MG63 (cell line): ENCODE results near the gene ANKRD60. TPM values are rescaled to one million over a fixed set of nuclear protein-coding genes. Genes with fewer than 3 reads are reported as not detected.

Experiments used
- DNase-seq: peaks from one replicate; pipeline ENCODE4 v3.0.0-alpha.2; 2020
- H3K27me3 ChIP-seq: fragments of 250-450 bp; sonication (Bioruptor Pico); 2 replicates; pipeline ENCODE4 v1.5.1; 2020; ENCODE audit warnings: mild to moderate bottlenecking, moderate library complexity
- H3K36me3 ChIP-seq: fragments of 250-450 bp; sonication (Bioruptor Pico); 2 replicates; pipeline ENCODE4 v1.5.1; 2020; ENCODE audit warnings: mild to moderate bottlenecking, moderate library complexity
- H3K4me3 ChIP-seq: fragments of 250-450 bp; sonication (Bioruptor Pico); 2 replicates; pipeline ENCODE4 v1.5.1; 2020; ENCODE audit warnings: mild to moderate bottlenecking, moderate library complexity
- H3K9me3 ChIP-seq: fragments of 250-450 bp; sonication (Bioruptor Pico); 2 replicates; pipeline ENCODE4 v1.5.1; 2020; ENCODE audit warnings: mild to moderate bottlenecking, moderate library complexity
- total RNA-seq: library from RNA; depleted of rRNA; stranded (reverse); fragments of >200 nt; shearing (Covaris generic); gene quantifications from 2 replicates; pipeline ENCODE4 v1.2.3, GENCODE V29; 2014; ENCODE audit warnings: low replicate concordance

ANKRD60 gene
- total RNA-seq, 1 experiment from 2014 or later: not detected

- H3K9me3 ChIP-seq: no peaks in the 10 kb centered on the region
- DNase-seq: no peak
- H3K27me3 ChIP-seq: no peaks in the 10 kb centered on the region
- H3K36me3 ChIP-seq: no peaks in the 10 kb centered on the region
- no peak overlapping the region for H3K4me3 ChIP-seq
These were observed 15.3 kb downstream of the ANKRD60 start for GRCh38 chr20:58213121-58213520.

DNA sequence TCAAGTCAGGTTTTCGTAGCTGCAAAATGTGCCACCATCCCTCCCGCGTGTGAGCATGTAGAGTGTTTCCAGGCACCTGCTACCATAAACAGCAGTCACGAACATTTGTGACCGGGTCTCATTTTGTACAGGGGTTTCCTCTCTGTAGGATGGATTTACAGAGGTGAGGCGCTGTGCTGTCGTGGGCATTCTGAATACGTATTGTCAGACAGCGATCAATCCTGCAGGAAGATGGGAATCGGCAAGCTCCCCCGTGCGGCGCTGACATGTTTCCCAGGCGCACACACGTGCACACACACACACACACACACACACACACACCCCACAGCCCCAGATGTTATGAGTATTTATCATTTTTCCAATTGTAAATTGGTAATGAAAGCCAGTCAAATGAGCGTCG lies 15.8 kb downstream of the ANKRD60 start:
- H3K36me3 ChIP-seq: no peaks in the 10 kb centered on the region
- no peak overlapping the region for H3K4me3 ChIP-seq
- H3K27me3 ChIP-seq: no peaks in the 10 kb centered on the region
- no peak for DNase-seq
- no peaks in the 10 kb centered on the region for H3K9me3 ChIP-seq

GRCh38 chr20:58210398-58210747 lies 18.1 kb downstream of the ANKRD60 start:
- DNase-seq: no peak
- no peaks in the 10 kb centered on the region for H3K9me3 ChIP-seq

DNA sequence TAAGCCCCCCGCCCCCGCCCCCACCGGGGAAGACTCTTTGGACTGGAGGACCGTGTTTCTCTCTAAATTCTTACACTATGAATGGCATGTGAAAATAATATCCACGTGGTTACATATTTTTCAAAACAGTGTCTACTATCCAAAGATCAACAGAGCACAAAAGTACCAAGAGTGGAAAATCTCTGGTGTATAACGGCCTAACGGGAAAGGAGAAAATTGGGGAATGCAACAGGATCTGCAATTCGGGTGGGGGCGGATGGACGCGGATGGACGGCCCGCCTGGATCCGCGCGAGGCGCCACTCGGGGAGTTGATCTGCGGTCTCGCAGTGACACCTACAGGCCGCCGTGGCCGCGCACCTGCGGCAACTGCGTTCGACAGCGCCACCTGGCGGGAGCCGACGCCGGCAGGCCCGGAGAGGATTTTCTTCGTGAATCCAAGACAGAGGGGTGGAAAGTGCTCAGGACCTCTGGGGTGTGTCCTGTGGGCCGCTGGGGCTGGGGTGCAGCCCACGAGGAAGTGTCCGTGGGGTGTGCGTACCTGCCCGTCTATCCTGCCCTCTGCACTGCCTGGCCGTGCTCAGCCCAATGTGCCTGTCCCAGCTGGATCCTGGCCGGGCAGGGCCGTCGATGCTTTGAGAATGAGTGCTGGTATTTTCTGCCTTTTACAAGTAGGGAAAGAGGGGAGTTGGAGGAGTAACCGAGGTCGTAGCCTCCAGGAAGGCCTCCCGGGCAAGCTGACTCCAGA lies 18.6 kb downstream of the ANKRD60 start:
- Histone ChIP-seq H3K4me3 (no peak overlapping the region), H3K36me3 (no peaks in the 10 kb centered on the region), H3K27me3 (no peaks in the 10 kb centered on the region), H3K9me3 (no peaks in the 10 kb centered on the region)
- DNase-seq: peak; percentile 70

More at GRCh38 chr20:58210398-58210747, 18.1 kb downstream of the ANKRD60 start:
- H3K4me3 ChIP-seq: no peak overlapping the region
- no peaks in the 10 kb centered on the region for H3K27me3 ChIP-seq
- no peaks in the 10 kb centered on the region for H3K36me3 ChIP-seq

- no peak overlapping the region for H3K4me3 ChIP-seq
- no peaks in the 10 kb centered on the region for H3K9me3 ChIP-seq
- no peaks in the 10 kb centered on the region for H3K36me3 ChIP-seq
- H3K27me3 ChIP-seq: no peaks in the 10 kb centered on the region
- DNase-seq: no peak
These were observed 19.5 kb downstream of the ANKRD60 start for GRCh38 chr20:58208944-58209343.

- no peak for DNase-seq
These were observed 22.6 kb downstream of the ANKRD60 start for GRCh38 chr20:58205850-58206249.

GRCh38 chr20:58202044-58202443 lies 26.4 kb downstream of the ANKRD60 start:
- Histone ChIP-seq H3K9me3 (no peaks in the 10 kb centered on the region), H3K36me3 (no peaks in the 10 kb centered on the region), H3K27me3 (no peaks in the 10 kb centered on the region), H3K4me3 (no peak overlapping the region)
- DNase-seq: no peak

More at GRCh38 chr20:58205850-58206249, 22.6 kb downstream of the ANKRD60 start:
- no peaks in the 10 kb centered on the region for H3K36me3 ChIP-seq
- no peaks in the 10 kb centered on the region for H3K27me3 ChIP-seq
- no peaks in the 10 kb centered on the region for H3K9me3 ChIP-seq
- no peak overlapping the region for H3K4me3 ChIP-seq

DNA sequence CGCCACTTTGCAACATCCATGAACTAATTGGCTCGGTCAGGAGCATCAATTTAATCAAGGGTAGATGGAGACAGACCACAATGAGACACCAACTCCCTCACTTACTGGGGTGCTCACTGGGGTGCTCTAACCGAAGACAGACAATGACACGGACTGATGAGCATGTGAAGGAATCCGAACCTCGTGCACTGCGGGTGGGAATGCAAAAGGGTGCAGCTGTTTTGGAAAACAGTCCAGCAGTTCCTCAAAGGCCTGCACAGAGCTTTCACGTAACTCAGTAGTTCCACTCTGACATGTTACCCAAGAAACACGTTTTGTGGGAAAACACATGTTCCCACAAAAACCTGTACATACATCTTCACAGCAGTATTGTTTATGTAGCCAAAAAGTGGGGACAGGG lies 26.8 kb downstream of the ANKRD60 start:
- DNase-seq: no peak
- H3K27me3 ChIP-seq: no peaks in the 10 kb centered on the region
- no peak overlapping the region for H3K4me3 ChIP-seq
- H3K36me3 ChIP-seq: no peaks in the 10 kb centered on the region
- H3K9me3 ChIP-seq: no peaks in the 10 kb centered on the region

GRCh38 chr20:58199469-58199868 lies 29.0 kb downstream of the ANKRD60 start:
- no peaks in the 10 kb centered on the region for H3K27me3 ChIP-seq
- no peaks in the 10 kb centered on the region for H3K9me3 ChIP-seq
- H3K4me3 ChIP-seq: no peak overlapping the region
- no peaks in the 10 kb centered on the region for H3K36me3 ChIP-seq
- DNase-seq: no peak

DNA sequence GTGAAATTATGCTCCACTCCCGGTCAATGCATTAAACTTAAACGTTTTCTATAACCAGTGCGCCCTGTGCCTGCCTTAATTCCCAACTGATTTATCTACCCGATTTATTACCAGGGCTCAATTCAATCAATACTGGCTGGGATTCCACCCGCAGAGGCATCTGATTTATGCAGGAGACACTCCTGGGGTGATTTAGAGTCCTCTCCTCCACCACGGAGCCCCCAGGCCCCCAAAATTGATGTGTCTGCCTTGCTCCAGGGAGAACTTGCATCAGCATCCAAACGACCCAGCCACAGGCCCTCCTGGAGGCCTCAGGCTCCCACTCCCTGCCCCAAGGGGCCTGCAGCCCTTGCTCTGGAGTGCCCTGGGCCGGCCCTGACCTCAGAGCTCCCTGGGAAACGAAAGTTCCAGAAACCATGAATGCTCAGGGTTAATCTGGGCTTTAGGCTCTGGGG lies 29.5 kb downstream of the ANKRD60 start:
- Histone ChIP-seq H3K27me3 (no peaks in the 10 kb centered on the region), H3K4me3 (no peak overlapping the region), H3K36me3 (no peaks in the 10 kb centered on the region), H3K9me3 (no peaks in the 10 kb centered on the region)
- no peak for DNase-seq

GRCh38 chr20:58198384-58198783 lies 30.1 kb downstream of the ANKRD60 start:
- Histone ChIP-seq H3K27me3 (no peaks in the 10 kb centered on the region), H3K4me3 (no peak overlapping the region), H3K9me3 (no peaks in the 10 kb centered on the region), H3K36me3 (no peaks in the 10 kb centered on the region)
- DNase-seq: no peak

GRCh38 chr20:58197185-58197469 lies 31.3 kb downstream of the ANKRD60 start:
- H3K9me3 ChIP-seq: no peaks in the 10 kb centered on the region
- H3K27me3 ChIP-seq: no peaks in the 10 kb centered on the region
- no peak for DNase-seq
- H3K4me3 ChIP-seq: no peak overlapping the region
- H3K36me3 ChIP-seq: no peaks in the 10 kb centered on the region

DNA sequence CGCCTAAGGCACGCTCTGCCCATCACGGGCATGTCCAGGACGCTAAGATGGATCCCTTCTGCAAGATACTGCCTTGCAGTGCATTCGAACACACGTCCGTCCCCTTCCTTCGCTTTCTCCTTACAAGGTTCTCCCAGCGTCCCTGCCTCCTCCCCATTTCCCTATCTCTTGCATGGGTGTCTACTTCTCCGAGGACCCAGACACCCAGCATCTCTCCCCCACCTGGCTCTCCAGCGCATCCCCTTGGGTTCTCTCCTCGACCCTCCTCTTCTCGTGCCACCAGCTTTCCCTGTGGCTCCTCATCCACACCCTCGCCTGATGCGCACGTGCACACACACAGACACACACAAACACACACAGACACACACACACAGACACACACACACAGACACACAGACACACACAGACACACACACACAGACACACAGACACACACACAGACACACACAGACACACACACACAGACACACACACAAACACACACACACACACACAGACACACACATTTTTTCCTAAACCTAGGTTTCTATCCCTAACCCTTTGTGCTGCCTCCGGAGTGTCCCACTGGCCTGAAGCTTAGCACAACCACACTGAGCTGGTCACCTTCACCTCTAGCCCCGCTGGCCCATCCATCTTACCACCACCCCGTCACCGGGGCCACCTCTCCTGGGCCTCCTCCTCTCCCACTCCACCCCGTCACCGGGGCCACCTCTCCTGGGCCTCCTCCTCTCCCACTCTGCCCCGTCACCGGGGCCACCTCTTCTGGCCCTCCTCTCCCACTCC lies 31.9 kb downstream of the ANKRD60 start:
- H3K36me3 ChIP-seq: no peaks in the 10 kb centered on the region
- H3K4me3 ChIP-seq: no peak overlapping the region
- no peaks in the 10 kb centered on the region for H3K9me3 ChIP-seq
- no peak for DNase-seq
- H3K27me3 ChIP-seq: no peaks in the 10 kb centered on the region

GRCh38 chr20:58195047-58195446 lies 33.4 kb downstream of the ANKRD60 start:
- no peak for DNase-seq
- Histone ChIP-seq H3K9me3 (no peaks in the 10 kb centered on the region), H3K36me3 (no peaks in the 10 kb centered on the region), H3K27me3 (no peaks in the 10 kb centered on the region), H3K4me3 (no peak overlapping the region)

DNA sequence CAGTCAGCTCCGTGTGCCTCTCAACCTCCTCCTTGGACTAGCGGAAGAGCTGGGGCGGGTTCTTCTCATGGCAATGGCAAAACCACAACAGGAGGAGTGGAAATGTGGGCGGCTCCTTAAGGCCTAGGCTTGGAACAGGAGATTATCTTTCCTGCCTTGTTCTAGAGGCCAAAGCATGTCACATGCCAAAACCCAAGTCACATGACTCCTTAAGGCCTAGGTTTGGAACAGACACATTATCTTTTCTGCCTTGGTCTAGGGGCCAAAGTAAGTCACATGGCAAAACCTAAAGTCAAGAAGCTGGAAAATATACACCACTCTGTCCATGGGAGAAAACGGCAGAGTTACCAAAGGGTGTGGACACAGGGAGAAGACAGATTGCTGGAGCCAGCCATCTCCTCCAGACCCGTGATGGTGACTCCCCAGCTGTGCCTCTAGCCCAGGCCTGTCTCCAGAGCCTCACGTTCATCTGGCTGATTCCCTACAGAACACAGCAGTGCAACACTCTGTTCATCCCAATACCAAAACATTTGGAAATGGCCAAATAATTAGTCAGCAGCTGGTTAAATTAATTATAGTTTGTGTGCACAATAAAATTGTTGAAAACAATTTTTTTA lies 34.2 kb downstream of the ANKRD60 start:
- no peak for DNase-seq
- H3K27me3 ChIP-seq: no peaks in the 10 kb centered on the region
- H3K9me3 ChIP-seq: no peaks in the 10 kb centered on the region
- H3K36me3 ChIP-seq: no peaks in the 10 kb centered on the region
- H3K4me3 ChIP-seq: no peak overlapping the region

GRCh38 chr20:58192567-58192966 lies 35.9 kb downstream of the ANKRD60 start:
- no peak overlapping the region for H3K4me3 ChIP-seq
- H3K36me3 ChIP-seq: no peaks in the 10 kb centered on the region
- H3K27me3 ChIP-seq: no peaks in the 10 kb centered on the region

DNA sequence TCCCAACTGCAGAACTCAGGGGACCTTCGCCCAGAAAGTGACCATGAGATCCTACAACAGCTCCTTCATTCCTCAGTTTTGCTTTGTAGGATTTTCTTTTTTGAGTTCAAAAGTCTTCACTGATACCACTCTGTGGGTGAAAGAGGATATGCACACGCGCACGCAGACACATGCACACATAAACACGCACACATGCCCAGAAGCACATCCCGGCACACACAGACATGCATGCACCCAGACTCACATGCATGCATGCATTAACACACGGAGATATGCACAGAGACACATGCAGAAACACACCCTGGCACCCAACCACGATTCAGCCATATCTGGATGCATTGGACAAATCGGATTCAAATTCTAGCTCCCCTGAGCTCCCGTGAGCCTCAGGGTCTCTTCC lies 36.4 kb downstream of the ANKRD60 start:
- no peaks in the 10 kb centered on the region for H3K36me3 ChIP-seq
- H3K27me3 ChIP-seq: no peaks in the 10 kb centered on the region
- H3K4me3 ChIP-seq: no peak overlapping the region
- DNase-seq: no peak
- H3K9me3 ChIP-seq: no peaks in the 10 kb centered on the region

More at GRCh38 chr20:58192567-58192966, 35.9 kb downstream of the ANKRD60 start:
- no peaks in the 10 kb centered on the region for H3K9me3 ChIP-seq
- DNase-seq: no peak

- H3K4me3 ChIP-seq: no peak overlapping the region
These were observed 39.9 kb downstream of the ANKRD60 start for GRCh38 chr20:58188527-58188926.

More at GRCh38 chr20:58188527-58188926, 39.9 kb downstream of the ANKRD60 start:
- no peaks in the 10 kb centered on the region for H3K36me3 ChIP-seq
- no peaks in the 10 kb centered on the region for H3K9me3 ChIP-seq
- no peaks in the 10 kb centered on the region for H3K27me3 ChIP-seq
- no peak for DNase-seq
